DND-41 (cell line): ENCODE results near the gene CDCA3.

ENCODE experiments used
- EZH2 ChIP-seq: IDR thresholded peaks from 3 replicates; pipeline ENCODE4 v1.6.1; 2012; ENCODE audit warnings: borderline replicate concordance, low read depth, mild to moderate bottlenecking, moderate library complexity, low read length, inconsistent platforms; ENCODE audit not compliant: severe bottlenecking
- TF ChIP-seq, protein P1 (sequence below): IDR thresholded peaks from 2 replicates; pipeline ENCODE4 v1.5.1; 2012; ENCODE audit warnings: borderline replicate concordance, low read length, moderate library complexity, mild to moderate bottlenecking; ENCODE audit not compliant: poor library complexity, severe bottlenecking; ENCODE audit errors: extremely low read depth

DNA sequence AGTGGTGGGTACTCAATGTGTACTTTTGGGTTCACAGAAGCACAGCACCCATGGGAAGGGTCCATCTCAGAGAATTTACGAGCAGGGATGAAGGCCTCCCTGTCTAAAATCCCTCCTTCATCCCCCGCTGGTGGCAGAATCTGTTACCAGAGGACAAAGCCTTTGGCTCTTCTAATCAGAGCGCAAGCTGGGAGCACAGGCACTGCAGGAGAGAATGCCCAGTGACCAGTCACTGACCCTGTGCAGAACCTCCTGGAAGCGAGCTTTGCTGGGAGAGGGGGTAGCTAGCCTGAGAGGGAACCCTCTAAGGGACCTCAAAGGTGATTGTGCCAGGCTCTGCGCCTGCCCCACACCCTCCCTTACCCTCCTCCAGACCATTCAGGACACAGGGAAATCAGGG, 30.9 kb downstream of the CDCA3 start:
- TF ChIP-seq, protein P1, sequence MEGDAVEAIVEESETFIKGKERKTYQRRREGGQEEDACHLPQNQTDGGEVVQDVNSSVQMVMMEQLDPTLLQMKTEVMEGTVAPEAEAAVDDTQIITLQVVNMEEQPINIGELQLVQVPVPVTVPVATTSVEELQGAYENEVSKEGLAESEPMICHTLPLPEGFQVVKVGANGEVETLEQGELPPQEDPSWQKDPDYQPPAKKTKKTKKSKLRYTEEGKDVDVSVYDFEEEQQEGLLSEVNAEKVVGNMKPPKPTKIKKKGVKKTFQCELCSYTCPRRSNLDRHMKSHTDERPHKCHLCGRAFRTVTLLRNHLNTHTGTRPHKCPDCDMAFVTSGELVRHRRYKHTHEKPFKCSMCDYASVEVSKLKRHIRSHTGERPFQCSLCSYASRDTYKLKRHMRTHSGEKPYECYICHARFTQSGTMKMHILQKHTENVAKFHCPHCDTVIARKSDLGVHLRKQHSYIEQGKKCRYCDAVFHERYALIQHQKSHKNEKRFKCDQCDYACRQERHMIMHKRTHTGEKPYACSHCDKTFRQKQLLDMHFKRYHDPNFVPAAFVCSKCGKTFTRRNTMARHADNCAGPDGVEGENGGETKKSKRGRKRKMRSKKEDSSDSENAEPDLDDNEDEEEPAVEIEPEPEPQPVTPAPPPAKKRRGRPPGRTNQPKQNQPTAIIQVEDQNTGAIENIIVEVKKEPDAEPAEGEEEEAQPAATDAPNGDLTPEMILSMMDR: no peak
- TF ChIP-seq EZH2: no peak
